Nephron progenitor cell (in vitro differentiated cells): ENCODE measurements around the gene WASF3.

Source experiments
- DNase-seq: peaks from one replicate; pipeline ENCODE4 v3.0.0; 2021
- H3K27ac Mint-ChIP-seq: 2 replicates; pipeline ENCODE4 v1.8.0; 2021; ENCODE audit warnings: mild to moderate bottlenecking, moderate library complexity, mixed read lengths
- H3K27me3 Mint-ChIP-seq: 2 replicates; pipeline ENCODE4 v1.8.0; 2021; ENCODE audit warnings: mild to moderate bottlenecking, low read depth, mixed read lengths; ENCODE audit not compliant: poor library complexity
- H3K36me3 Mint-ChIP-seq: 2 replicates; pipeline ENCODE4 v1.8.0; 2021; ENCODE audit warnings: low read depth, mixed read lengths
- H3K4me1 Mint-ChIP-seq: 2 replicates; pipeline ENCODE4 v1.8.0; 2021; ENCODE audit warnings: mixed read lengths
- H3K4me3 Mint-ChIP-seq: 2 replicates; pipeline ENCODE4 v1.8.0; 2021; ENCODE audit warnings: mild to moderate bottlenecking, moderate library complexity, mixed read lengths
- H3K9me3 Mint-ChIP-seq: 2 replicates; pipeline ENCODE4 v1.8.0; 2021; ENCODE audit warnings: mild to moderate bottlenecking, moderate library complexity, mixed read lengths
- TF ChIP-seq, protein P1 (sequence below): fragments of 200-600 bp; sonication (generic); IDR thresholded peaks from 2 replicates; pipeline ENCODE4 v1.5.0; 2021; ENCODE audit warnings: antibody characterized with exemption

WASF3 gene

DNA sequence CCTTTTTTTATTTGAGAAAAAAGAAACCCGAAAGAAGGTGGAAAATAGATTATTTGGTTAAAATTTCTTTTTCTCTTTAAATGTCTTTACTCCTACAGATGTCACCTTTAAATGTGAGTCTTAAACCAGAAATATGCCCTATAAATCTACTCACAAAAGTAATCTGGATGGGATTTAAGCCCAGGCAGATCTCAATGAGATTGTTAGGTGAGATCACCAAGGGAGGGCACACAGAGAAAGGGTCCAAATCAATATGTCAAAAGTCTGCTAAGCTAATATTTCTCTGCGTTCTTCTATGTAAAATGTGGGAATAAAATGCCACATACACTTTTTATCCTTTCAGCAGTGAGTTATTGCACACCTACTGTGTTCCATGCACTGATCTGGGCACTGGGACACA lies 32.9 kb downstream of the WASF3 start:
- H3K9me3 Mint-ChIP-seq = peaks cover 16% of the 10 kb centered on the region
- peaks cover 23% of the 10 kb centered on the region for H3K4me1 Mint-ChIP-seq
- TF ChIP-seq, protein P1, sequence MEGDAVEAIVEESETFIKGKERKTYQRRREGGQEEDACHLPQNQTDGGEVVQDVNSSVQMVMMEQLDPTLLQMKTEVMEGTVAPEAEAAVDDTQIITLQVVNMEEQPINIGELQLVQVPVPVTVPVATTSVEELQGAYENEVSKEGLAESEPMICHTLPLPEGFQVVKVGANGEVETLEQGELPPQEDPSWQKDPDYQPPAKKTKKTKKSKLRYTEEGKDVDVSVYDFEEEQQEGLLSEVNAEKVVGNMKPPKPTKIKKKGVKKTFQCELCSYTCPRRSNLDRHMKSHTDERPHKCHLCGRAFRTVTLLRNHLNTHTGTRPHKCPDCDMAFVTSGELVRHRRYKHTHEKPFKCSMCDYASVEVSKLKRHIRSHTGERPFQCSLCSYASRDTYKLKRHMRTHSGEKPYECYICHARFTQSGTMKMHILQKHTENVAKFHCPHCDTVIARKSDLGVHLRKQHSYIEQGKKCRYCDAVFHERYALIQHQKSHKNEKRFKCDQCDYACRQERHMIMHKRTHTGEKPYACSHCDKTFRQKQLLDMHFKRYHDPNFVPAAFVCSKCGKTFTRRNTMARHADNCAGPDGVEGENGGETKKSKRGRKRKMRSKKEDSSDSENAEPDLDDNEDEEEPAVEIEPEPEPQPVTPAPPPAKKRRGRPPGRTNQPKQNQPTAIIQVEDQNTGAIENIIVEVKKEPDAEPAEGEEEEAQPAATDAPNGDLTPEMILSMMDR = no peak
- H3K27ac Mint-ChIP-seq = no peak overlapping the region
- no peaks in the 10 kb centered on the region for H3K27me3 Mint-ChIP-seq
- no peak overlapping the region for H3K4me3 Mint-ChIP-seq
- DNase-seq = no peak
- peaks cover 26% of the 10 kb centered on the region for H3K36me3 Mint-ChIP-seq

DNA sequence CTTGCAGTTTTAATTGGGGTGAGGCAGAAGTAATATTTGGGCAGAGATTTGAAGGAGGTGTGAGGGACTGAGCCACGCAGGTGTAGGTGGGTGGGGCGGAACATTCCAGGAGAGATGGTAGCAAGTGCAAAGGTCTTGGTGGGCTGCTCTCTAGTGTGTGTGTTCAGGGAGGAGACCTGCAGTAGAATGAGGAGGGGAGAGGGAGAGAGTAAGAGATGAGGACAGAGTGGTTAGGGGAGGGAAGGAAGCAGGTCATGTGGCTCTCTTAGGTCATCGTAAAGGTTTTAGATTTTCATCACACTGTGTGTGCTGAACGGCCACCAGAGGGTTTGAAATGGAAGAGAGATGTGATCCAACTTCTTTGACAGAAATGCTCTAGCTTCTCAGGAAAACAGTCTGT lies 33.5 kb downstream of the WASF3 start:
- TF ChIP-seq, protein P1 = no peak
- peak overlapping the region; percentile 1 for H3K27ac Mint-ChIP-seq
- H3K4me1 Mint-ChIP-seq = peaks cover 23% of the 10 kb centered on the region
- H3K27me3 Mint-ChIP-seq = no peaks in the 10 kb centered on the region
- H3K9me3 Mint-ChIP-seq = peaks cover 22% of the 10 kb centered on the region
- peaks cover 32% of the 10 kb centered on the region for H3K36me3 Mint-ChIP-seq
- H3K4me3 Mint-ChIP-seq = no peak overlapping the region
- no peak for DNase-seq

DNA sequence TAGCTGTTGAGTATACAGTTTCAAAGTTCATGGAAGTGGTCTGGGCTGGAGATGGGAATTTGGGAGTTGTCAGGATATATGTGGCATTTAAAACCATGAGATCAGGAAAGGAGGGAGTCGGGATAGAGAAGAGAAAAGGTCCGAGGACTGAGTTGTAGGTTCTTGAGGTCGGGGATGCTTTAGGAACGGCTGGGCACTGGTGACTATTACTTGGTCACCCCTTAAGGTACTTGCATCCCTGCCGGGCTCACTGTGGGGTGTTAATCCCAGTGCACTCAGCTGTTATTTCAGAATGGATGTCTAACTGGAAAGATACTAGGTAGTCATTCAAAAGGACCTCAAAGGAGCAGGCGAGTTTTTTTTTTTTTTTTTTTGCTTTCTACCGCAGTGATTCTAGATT lies 34.2 kb downstream of the WASF3 start:
- Mint-ChIP-seq H3K27me3 (no peaks in the 10 kb centered on the region), H3K4me3 (no peak overlapping the region), H3K27ac (peak overlapping the region; percentile 0), H3K36me3 (peaks cover 39% of the 10 kb centered on the region), H3K4me1 (peaks cover 23% of the 10 kb centered on the region), H3K9me3 (peaks cover 29% of the 10 kb centered on the region)
- TF ChIP-seq, protein P1 = no peak
- no peak for DNase-seq

DNA sequence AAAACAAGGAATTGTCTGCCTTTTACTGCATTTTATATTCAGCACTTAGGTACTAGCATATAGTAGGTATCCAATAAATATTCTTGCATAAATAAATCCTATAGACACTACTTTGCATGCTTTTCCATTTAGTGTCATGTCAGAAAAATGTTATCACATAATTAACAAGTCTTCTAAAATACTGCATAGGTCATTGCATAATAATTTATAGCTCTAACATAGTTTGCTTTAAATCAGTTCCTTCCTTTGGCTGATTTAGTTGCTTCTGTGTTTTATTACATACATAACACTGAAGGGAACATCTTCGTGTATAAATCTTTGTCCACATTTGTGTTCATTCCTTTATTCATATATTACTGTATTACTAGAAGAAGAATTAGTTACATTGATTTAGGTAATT lies 36.2 kb downstream of the WASF3 start:
- TF ChIP-seq, protein P1 = no peak
- H3K27ac Mint-ChIP-seq = no peak overlapping the region
- DNase-seq = no peak
- peaks cover 48% of the 10 kb centered on the region for H3K9me3 Mint-ChIP-seq
- H3K4me3 Mint-ChIP-seq = no peak overlapping the region
- peaks cover 58% of the 10 kb centered on the region for H3K36me3 Mint-ChIP-seq
- peaks cover 3% of the 10 kb centered on the region for H3K27me3 Mint-ChIP-seq
- peaks cover 29% of the 10 kb centered on the region for H3K4me1 Mint-ChIP-seq

DNA sequence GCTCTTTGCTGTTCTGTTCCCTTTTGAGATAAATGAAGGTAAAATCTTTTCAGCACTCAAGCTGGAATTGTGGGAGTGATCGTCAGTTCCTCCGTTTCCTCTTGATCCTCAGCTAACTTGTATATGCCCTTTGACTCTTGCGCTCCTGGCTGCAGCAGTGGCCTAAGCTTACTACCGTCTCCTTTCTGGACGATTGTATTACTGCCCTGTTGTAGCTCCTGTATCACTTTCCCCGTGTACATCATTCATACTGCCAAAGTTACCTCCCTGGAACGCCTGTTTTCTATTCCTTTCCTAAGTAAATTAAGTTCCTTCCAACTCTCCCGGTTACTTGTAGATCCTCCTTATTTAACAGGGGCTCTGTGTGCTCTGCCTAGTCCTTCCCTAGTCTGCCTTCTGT lies 36.9 kb downstream of the WASF3 start:
- H3K27ac Mint-ChIP-seq = no peak overlapping the region
- peaks cover 58% of the 10 kb centered on the region for H3K36me3 Mint-ChIP-seq
- peaks cover 3% of the 10 kb centered on the region for H3K27me3 Mint-ChIP-seq
- no peak overlapping the region for H3K4me3 Mint-ChIP-seq
- H3K9me3 Mint-ChIP-seq = peaks cover 51% of the 10 kb centered on the region
- DNase-seq = no peak
- H3K4me1 Mint-ChIP-seq = peaks cover 32% of the 10 kb centered on the region
- TF ChIP-seq, protein P1 = no peak

DNA sequence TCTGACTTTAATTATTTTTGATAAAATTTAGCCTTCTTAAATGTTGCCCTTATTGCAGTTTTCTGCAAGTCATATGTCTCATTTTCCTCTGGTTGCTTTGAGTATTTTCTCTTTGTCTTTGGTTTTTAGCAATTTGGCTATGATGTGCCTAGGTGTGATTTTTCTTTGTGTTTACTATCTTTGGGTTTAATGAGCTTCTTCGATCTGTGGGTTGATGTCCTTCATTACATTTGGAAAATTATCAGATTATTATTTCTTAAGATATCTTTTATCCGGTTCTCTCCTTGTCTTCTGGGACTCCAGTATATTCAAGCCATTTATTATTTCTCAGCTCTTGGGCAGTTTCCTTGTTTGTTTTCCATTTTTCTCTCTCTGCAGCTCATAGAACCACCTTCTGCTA lies 39.0 kb downstream of the WASF3 start:
- TF ChIP-seq, protein P1 = no peak

More for the DNA sequence above, 39.0 kb downstream of the WASF3 start:
- Mint-ChIP-seq H3K27ac (no peak overlapping the region), H3K4me1 (peaks cover 43% of the 10 kb centered on the region), H3K4me3 (no peak overlapping the region), H3K9me3 (peaks cover 51% of the 10 kb centered on the region), H3K27me3 (peaks cover 3% of the 10 kb centered on the region), H3K36me3 (peaks cover 58% of the 10 kb centered on the region)
- no peak for DNase-seq
